Activated T-cell treated with anti-CD3 and anti-CD28 coated beads, Interleukin-2, amount 50 U/mL, for 4 hours (primary cell): Measurements from ENCODE around the gene RSPO4. TPM values are rescaled to one million over a fixed set of nuclear protein-coding genes. Genes with fewer than 3 reads are reported as not detected.
"Not testable (repeated sequence)": the region's sequence is repeated elsewhere in the genome, so short reads cannot be mapped to it uniquely, and the experiment has no call there.

Experiments
- ATAC-seq, 2 donors: fragments of 200-7000 bp; cut with Tn5 transposase; one replicate each; pipeline ENCODE4 v1.10.0; 2021
- DNase-seq: peaks from one replicate; pipeline ENCODE4 v3.0.0-alpha.2; 2020
- H3K27me3 Mint-ChIP-seq: one replicate; pipeline ENCODE4 v1.8.0; 2021; ENCODE audit warnings: low read depth, mixed read lengths
- H3K36me3 Mint-ChIP-seq: one replicate; pipeline ENCODE4 v1.8.0; 2022; ENCODE audit warnings: mixed read lengths; ENCODE audit not compliant: insufficient read depth
- H3K4me1 Mint-ChIP-seq: one replicate; pipeline ENCODE4 v1.8.0; 2021; ENCODE audit warnings: low read depth, mixed read lengths
- H3K4me3 Mint-ChIP-seq: one replicate; pipeline ENCODE4 v1.8.0; 2021; ENCODE audit warnings: mild to moderate bottlenecking, moderate library complexity, mixed read lengths
- H3K9me3 Mint-ChIP-seq: one replicate; pipeline ENCODE4 v1.8.0; 2021; ENCODE audit warnings: mixed read lengths
- total RNA-seq, 3 donors: library from RNA; stranded (reverse); gene quantifications; one replicate each; pipeline ENCODE4 v1.2.1, GENCODE V29; 2021

The RSPO4 gene
- not detected for total RNA-seq

DNA sequence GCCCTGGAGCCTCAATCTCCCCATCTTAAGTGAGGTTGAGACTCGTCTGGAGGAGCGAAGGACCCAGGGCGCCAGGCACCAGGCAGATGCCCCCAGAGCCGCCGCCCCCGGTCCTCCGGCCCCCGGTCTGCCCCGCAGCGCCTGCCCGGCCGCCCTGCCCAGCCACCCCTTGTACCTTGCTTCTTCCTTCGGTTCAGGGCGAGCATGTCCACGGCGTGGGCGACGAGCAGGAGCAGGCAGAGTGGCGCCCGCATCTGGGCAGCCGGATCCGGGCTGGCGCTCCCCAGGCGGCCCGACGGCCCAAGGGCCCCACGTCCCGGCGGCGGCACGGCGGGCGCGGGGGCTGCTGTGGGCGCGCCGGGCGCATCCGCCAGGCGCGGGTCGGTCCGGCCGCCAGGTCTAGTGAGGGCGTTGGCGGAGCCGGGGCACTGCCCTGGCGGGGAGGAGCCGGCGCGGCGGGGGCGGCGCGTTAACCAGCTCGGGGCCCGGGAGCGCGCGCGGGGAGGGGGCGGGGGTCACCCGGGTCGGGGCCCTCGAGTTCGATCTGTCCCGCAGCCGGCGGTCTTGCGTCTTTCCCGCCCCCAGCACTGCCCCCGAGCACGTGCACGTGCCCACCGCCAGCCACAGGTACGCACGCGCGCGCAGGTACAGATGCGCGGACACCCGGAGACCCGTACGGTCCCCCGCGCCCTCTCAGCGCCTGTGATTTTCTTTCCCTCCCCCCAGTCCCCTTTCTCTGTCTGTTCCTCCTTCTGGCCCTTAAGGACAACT lies at the start of gene RSPO4:
RSPO4 (minus strand) TSS at position 401 of the 771 bp plus-strand sequence; CDS start at position 254, 147 bp downstream.
- Mint-ChIP-seq H3K27me3 (peaks cover 45% of the 10 kb centered on the region), H3K36me3 (no peaks in the 10 kb centered on the region), H3K9me3 (no peaks in the 10 kb centered on the region), H3K4me3 (peak within 1 kb of the TSS; percentile 29), H3K4me1 (peaks cover 7% of the 10 kb centered on the region)
- DNase-seq, result no peak
- peak; percentile 25 for ATAC-seq

DNA sequence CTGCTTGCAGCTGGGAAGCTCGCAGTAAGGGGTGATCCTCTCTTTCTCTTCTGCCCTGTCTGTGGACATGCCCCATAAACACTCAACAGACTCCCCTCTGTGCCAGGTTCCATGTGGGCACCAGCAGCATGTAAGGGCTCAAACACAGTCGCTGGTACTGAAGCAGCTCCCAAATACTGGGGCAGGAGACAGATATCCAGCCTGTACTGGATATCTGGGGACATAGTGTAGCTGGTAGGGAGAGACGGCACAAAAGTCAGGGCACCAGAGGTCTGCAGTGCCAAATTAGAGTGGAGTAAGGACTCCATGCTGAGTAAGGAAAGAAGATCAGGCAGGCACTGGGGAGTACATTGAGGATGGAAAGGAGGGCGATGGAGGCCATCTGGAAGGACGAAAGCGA lies 48.3 kb upstream of the RSPO4 start:
- no peak for ATAC-seq
- no peak for DNase-seq
- Mint-ChIP-seq H3K27me3 (no peaks in the 10 kb centered on the region), H3K4me3 (no peak overlapping the region), H3K4me1 (no peaks in the 10 kb centered on the region), H3K9me3 (no peaks in the 10 kb centered on the region), H3K36me3 (no peaks in the 10 kb centered on the region)

DNA sequence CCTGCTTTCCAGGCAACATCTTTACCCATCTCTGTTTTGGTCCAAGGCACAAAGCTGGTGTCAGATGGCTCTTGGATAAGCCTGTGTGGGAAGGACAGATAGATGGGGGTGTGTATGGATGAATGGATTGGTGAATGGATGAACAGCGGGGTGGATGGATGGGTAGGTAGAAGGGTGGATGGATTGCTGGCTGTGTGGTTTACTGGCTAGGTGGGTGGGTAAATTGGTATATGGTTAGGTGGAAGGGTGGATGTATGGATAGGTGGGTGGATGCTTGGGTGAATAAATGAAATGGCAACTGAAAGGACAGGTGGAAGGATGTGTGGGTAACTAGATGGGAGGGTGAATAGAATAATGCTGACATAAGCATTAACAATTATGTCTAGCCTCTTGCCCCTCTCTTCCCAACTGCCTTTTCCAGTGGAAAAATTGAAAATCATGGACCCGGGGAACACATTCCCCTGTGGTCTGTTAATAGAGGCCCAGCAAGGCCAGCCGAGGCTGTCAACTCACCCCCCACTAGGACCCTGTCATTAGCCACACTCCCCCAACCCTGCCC lies 43.8 kb upstream of the RSPO4 start:
- H3K27me3 Mint-ChIP-seq, result no peaks in the 10 kb centered on the region

DNA sequence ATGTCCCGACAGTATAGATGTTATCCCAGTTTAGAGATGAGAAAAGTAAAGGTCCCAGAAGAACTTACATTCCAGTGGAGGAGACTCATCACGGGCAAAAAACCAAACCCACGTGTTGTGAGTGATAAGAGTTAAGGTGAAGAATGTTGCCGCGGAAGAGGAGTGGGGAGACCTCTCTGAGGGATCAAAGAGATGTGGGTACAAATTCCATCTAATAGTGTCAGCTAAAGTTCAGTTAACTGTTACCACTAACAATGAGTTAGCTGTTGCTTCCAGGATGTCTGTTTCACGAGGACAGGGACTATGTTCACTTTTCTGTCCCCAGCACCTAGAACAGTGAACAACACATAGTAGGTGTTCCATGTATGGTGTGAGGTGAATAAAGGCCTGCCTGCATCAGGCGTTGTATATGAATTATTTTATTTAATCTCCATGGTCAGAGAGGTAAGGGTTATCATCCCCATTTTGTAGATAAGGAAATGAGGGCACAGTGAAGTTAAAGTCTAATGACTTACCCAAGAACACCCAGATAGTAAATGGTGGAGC lies 39.8 kb upstream of the RSPO4 start:
- Mint-ChIP-seq H3K4me3 (no peak overlapping the region), H3K4me1 (no peaks in the 10 kb centered on the region), H3K36me3 (no peaks in the 10 kb centered on the region), H3K27me3 (peaks cover 1% of the 10 kb centered on the region), H3K9me3 (no peaks in the 10 kb centered on the region)
- no peak for ATAC-seq
- DNase-seq, result no peak

More for the DNA sequence above, 43.8 kb upstream of the RSPO4 start:
- Mint-ChIP-seq H3K9me3 (no peaks in the 10 kb centered on the region), H3K4me3 (no peak overlapping the region), H3K36me3 (no peaks in the 10 kb centered on the region), H3K4me1 (no peaks in the 10 kb centered on the region)
- ATAC-seq (no peak), DNase-seq (no peak)

DNA sequence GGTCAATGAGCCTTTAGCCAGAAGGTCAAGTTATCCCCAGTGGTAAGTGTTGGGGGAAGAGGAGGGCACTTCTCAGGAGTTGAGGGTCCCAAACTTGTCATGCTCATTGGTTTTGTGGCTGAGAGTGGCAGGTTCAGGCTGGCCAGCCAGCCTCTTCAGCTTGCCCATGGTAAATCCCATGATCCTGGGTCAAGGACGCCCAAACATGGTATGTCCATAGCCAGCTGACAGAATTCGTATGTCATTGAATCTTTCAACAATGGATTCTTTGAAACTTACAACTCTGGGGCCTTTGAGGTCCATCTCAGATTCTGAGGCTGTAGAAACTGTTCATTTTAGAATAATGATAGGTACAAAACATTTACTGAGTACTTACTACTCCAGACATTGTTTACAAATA lies 36.1 kb upstream of the RSPO4 start:
- no peak overlapping the region for H3K4me3 Mint-ChIP-seq
- H3K4me1 Mint-ChIP-seq, result no peaks in the 10 kb centered on the region
- peaks cover 6% of the 10 kb centered on the region for H3K27me3 Mint-ChIP-seq
- H3K36me3 Mint-ChIP-seq, result no peaks in the 10 kb centered on the region
- ATAC-seq (no peak), DNase-seq (no peak)
- no peaks in the 10 kb centered on the region for H3K9me3 Mint-ChIP-seq

DNA sequence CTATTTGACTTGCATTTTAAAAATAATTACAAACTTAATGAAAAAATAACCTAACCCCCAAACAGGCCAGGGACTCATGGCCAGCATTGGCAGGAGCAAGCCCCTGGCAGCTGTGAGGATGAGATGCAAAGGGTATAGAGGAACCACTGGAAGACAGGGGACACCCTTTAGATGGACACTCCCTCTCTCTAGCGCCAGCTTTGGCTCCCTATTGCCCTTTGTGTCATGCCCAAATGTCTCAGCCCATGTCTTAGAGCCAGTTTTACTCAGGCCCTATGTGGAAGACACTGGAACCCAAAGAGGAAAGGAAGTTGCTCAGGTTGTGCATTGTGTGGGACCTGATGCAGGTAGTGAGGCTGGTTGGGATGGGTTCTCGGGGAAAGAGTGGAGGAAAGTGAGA lies 34.9 kb upstream of the RSPO4 start:
- ATAC-seq (no peak), DNase-seq (no peak)
- no peaks in the 10 kb centered on the region for H3K4me1 Mint-ChIP-seq
- no peaks in the 10 kb centered on the region for H3K36me3 Mint-ChIP-seq
- peaks cover 6% of the 10 kb centered on the region for H3K27me3 Mint-ChIP-seq
- H3K9me3 Mint-ChIP-seq, result no peaks in the 10 kb centered on the region
- H3K4me3 Mint-ChIP-seq, result no peak overlapping the region

DNA sequence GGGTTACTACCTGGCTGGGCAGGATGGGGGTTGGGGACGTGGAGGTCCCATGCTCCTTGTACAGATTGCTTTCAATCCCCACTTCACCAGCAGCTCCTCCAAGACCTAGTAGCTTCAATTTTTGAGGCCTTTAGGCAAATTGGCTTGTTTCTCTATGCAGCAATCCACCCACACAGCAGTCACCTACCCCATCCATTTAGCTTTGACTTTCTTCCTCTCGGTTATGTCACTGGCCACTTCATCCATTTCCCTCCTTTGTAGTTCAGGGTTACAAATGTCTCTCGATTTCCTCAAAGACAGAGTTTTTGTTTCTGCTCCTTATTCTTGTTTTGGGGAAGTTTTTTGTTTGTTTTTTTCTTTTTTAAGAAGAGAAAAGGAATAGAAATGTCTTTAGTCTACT lies 33.4 kb upstream of the RSPO4 start:
- ATAC-seq, result no peak
- DNase-seq, result no peak
- Mint-ChIP-seq H3K27me3 (peaks cover 6% of the 10 kb centered on the region), H3K4me3 (no peak overlapping the region), H3K36me3 (no peaks in the 10 kb centered on the region), H3K9me3 (no peaks in the 10 kb centered on the region), H3K4me1 (no peaks in the 10 kb centered on the region)

DNA sequence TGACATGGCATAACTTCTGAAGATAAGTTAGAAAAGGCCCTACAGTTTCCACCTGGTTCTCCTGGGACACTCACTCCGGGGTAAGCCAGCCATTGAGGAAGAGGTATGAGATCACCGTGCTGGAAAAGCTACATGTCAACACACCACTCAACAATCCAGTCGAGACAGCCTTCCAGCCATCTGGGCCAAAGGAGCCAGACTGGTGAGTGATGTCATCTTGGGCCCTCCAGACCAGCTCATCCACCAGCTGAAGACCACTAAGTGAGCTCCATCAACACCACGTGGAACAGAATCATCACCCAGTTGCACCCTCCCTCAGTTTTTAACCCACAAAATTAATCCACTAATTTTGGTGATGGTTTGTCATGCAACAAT lies 32.3 kb upstream of the RSPO4 start:
- no peak for ATAC-seq
- H3K9me3 Mint-ChIP-seq, result no peaks in the 10 kb centered on the region
- no peak overlapping the region for H3K4me3 Mint-ChIP-seq

DNA sequence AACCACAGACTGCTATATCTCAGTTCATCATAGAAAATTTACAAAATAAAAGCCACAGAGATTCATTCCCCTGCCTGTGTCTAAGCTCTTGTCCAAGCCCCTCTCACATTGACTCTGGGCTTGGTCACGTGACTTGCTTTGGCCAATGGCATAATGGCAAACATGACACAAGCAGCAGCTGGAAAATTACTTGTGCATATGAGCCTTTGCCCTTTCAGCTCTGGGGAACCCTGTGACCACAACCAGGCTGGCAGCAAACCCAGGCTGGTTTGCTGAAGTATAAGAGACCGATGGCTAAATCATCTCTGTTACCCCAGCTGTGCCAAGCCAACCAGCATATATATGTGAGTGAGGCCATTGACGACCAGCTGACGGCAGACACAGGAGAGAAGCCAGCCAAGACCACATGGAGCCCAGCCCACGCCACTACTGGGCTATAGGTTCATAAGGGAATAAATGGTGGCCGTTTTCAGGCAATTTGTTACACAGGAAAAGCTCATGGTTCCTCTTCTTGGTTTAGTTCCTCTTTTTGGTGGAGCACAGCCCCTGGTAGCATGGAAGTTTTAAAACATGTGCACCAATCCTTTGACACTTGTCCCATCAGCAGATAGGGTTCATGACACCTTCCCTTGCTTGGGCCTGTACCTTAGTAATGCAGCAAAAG lies 31.8 kb upstream of the RSPO4 start:
- Mint-ChIP-seq H3K27me3 (peaks cover 6% of the 10 kb centered on the region), H3K4me3 (no peak overlapping the region), H3K9me3 (no peaks in the 10 kb centered on the region), H3K4me1 (no peaks in the 10 kb centered on the region), H3K36me3 (no peaks in the 10 kb centered on the region)
- no peak for DNase-seq
- no peak for ATAC-seq

More for the DNA sequence above, 32.3 kb upstream of the RSPO4 start:
- no peak for DNase-seq
- H3K36me3 Mint-ChIP-seq, result no peaks in the 10 kb centered on the region
- no peaks in the 10 kb centered on the region for H3K4me1 Mint-ChIP-seq
- H3K27me3 Mint-ChIP-seq, result peaks cover 6% of the 10 kb centered on the region

DNA sequence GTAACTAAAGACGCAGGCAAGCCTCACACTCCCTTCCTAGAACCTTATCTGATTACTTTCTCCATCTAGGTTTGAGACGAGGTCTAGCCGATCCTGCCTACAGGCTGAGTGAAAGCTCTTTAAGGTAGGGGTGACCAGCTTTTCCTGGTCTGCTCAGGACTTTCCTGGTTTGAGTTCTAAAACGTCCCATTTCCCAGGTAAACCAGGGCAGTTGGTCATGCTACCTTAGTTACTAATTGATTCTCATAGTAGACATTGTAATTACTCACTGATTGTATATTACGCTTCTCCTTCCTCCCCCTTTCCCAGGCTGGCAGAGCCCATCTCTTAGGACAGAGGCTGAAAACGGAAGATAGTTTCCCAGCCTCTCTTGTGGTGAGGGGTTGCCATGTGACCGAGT lies 27.9 kb upstream of the RSPO4 start:
- Mint-ChIP-seq H3K27me3 (peaks cover 4% of the 10 kb centered on the region), H3K9me3 (no peaks in the 10 kb centered on the region), H3K4me1 (no peaks in the 10 kb centered on the region), H3K4me3 (no peak overlapping the region), H3K36me3 (no peaks in the 10 kb centered on the region)
- DNase-seq (no peak), ATAC-seq (no peak)

DNA sequence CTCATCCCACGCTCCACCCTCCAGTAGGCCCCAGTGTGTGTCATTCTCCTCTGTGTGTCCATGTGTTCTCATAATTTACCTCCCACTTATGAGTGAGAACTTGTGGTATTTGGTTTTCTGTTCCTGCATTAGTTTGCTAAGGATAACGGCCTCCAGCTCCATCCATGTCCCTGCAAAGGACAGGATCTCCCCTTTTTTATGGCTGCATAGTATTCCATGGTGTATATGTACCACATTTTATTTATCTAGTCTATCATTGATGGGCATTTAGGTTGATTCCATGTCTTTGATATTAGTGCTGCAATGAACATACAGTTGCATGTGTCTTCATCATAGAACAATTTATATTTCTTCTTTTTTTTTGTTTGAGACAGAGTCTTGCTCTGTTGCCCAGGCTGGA lies 24.1 kb upstream of the RSPO4 start:
- not testable (repeated sequence) for DNase-seq, H3K4me3 Mint-ChIP-seq, ATAC-seq, H3K27me3 Mint-ChIP-seq, H3K4me1 Mint-ChIP-seq, H3K36me3 Mint-ChIP-seq, H3K9me3 Mint-ChIP-seq

DNA sequence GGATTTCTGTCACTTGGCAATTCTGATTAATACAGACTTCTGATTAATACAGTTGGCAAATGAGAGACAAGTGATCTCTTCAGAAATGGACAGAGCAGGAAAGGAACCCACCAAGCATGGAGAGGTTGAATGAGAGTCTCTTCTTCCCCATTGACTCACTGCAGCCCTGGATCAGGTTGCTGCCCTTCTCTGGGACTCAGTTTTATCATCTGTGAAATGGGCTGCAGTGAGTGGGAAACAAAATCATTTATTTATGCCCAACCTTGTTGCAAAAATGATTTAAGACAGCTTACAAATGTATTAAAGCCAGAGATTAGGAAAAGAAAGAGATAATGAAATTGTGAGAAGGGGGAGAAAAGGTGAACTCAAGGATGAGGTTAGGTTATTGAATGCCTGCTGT lies 20.8 kb upstream of the RSPO4 start:
- no peak for DNase-seq
- H3K27me3 Mint-ChIP-seq, result peaks cover 11% of the 10 kb centered on the region
- H3K4me1 Mint-ChIP-seq, result no peaks in the 10 kb centered on the region
- no peaks in the 10 kb centered on the region for H3K36me3 Mint-ChIP-seq
- no peak overlapping the region for H3K4me3 Mint-ChIP-seq
- no peaks in the 10 kb centered on the region for H3K9me3 Mint-ChIP-seq
- ATAC-seq, result no peak

DNA sequence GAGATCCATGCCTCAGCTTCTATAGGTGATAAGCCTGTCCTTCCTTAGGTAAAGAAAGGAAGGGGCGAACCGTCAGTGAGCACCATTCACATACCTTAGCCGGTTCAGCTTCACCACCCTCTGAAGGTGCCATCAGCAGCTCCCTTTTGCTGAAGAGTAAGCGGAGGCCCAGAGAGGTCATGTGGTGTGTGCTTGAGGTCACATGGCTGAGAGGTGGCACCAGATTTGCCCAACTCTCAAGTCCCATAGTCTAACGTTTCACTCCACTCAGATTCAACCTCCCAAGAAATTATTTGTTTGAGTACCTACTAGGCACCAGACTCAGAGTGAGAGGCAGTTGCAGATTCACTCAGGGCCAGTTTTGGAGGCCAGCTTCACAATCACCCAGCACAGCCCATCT lies 18.5 kb upstream of the RSPO4 start:
- no peaks in the 10 kb centered on the region for H3K4me1 Mint-ChIP-seq
- no peaks in the 10 kb centered on the region for H3K36me3 Mint-ChIP-seq
- H3K4me3 Mint-ChIP-seq, result no peak overlapping the region
- no peak for ATAC-seq
- DNase-seq, result no peak
- no peaks in the 10 kb centered on the region for H3K9me3 Mint-ChIP-seq
- H3K27me3 Mint-ChIP-seq, result peaks cover 9% of the 10 kb centered on the region

DNA sequence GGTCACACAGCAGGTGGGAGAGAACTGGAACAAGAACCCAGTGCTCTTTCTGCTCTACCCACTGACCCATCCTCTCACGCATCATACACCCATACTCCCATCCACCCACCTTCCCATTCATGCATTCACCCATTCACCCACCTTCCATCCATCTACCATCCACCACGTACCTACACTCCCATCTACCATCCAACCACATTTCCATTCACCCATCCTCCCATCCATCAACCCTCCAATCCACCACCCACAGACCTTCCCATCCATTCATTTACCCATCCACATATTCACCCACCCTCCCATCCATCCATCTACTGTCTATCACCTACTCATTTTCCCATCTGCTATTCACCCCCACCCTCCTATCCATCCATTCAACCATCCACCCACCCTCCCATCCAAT lies 17.2 kb upstream of the RSPO4 start:
- H3K9me3 Mint-ChIP-seq, result no peaks in the 10 kb centered on the region
- ATAC-seq (no peak), DNase-seq (no peak)
- no peaks in the 10 kb centered on the region for H3K36me3 Mint-ChIP-seq
- H3K4me1 Mint-ChIP-seq, result no peaks in the 10 kb centered on the region
- H3K4me3 Mint-ChIP-seq, result no peak overlapping the region
- H3K27me3 Mint-ChIP-seq, result peaks cover 13% of the 10 kb centered on the region

DNA sequence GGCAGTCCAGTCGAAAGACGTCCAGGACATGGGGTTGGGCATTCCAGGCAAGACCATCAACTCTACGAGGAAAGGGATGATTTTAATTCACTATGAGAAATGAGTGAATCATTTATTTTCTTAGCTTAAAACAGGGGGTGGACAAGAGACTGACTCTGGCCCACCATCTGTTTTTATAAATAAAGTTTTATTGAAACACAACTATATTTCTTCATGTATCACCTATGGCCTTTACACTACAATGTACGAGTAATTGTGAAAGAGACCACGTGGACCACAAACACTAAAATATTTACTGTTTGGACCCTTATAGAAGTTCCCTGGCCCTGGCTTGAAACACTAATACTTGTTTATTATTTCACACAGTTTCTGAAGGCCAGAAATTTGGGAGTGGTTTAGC lies 15.6 kb upstream of the RSPO4 start:
- H3K9me3 Mint-ChIP-seq, result no peaks in the 10 kb centered on the region
- DNase-seq, result no peak
- H3K27me3 Mint-ChIP-seq, result peaks cover 13% of the 10 kb centered on the region
- no peaks in the 10 kb centered on the region for H3K36me3 Mint-ChIP-seq
- H3K4me3 Mint-ChIP-seq, result no peak overlapping the region
- H3K4me1 Mint-ChIP-seq, result no peaks in the 10 kb centered on the region
- ATAC-seq, result no peak
